H54 (cell line): ENCODE measurements around the gene ADAMTS8.
A peak's percentile ranks its signal among the peaks of the same experiment; 100 is the strongest.

Experiments
- DNase-seq: peaks from one replicate; pipeline ENCODE4 v3.0.0; 2011; ENCODE audit warnings: low spot score, mixed read lengths; ENCODE audit not compliant: insufficient read length
- FAIRE-seq: peaks from 3 replicates; lab custom pipeline; 2011; peaks lifted over from hg19 to GRCh38; lab: Jason Lieb, UNC
- POLR2A ChIP-seq: IDR thresholded peaks from 2 replicates; pipeline ENCODE4 v1.6.1; 2011; ENCODE audit warnings: low read depth, mild to moderate bottlenecking, low read length

Gene ADAMTS8

GRCh38 chr11:130394615-130395014 lies 33.8 kb downstream of the ADAMTS8 start:
- FAIRE-seq, result no peak
- DNase-seq, result no peak
- no peak for TF ChIP-seq POLR2A

GRCh38 chr11:130391711-130392110 lies 36.7 kb downstream of the ADAMTS8 start:
- FAIRE-seq, result no peak
- no peak for DNase-seq
- no peak for TF ChIP-seq POLR2A

GRCh38 chr11:130390071-130390758 lies 38.2 kb downstream of the ADAMTS8 start:
- FAIRE-seq (no peak), DNase-seq (no peak)

GRCh38 chr11:130389335-130389935 lies 39.0 kb downstream of the ADAMTS8 start:
- no peak for DNase-seq
- FAIRE-seq, result no peak
- no peak for TF ChIP-seq POLR2A

More at GRCh38 chr11:130390071-130390758, 38.2 kb downstream of the ADAMTS8 start:
- no peak for TF ChIP-seq POLR2A

- FAIRE-seq, result no peak
- no peak for TF ChIP-seq POLR2A
- no peak for DNase-seq
These were observed 39.7 kb downstream of the ADAMTS8 start for GRCh38 chr11:130388607-130389205.

- TF ChIP-seq POLR2A, result no peak
- DNase-seq (no peak), FAIRE-seq (no peak)
These were observed 42.4 kb downstream of the ADAMTS8 start for GRCh38 chr11:130386056-130386455.

- DNase-seq, result peak; percentile 23
- no peak for FAIRE-seq
- TF ChIP-seq POLR2A, result no peak
These were observed 44.8 kb downstream of the ADAMTS8 start for GRCh38 chr11:130383344-130384211.

- no peak for DNase-seq
- no peak for FAIRE-seq
- TF ChIP-seq POLR2A, result no peak
These were observed 47.1 kb downstream of the ADAMTS8 start for GRCh38 chr11:130381317-130381716.

GRCh38 chr11:130380778-130381177 lies 47.6 kb downstream of the ADAMTS8 start:
- no peak for TF ChIP-seq POLR2A
- FAIRE-seq, result no peak
- DNase-seq, result no peak

GRCh38 chr11:130379276-130379675 lies 49.1 kb downstream of the ADAMTS8 start:
- TF ChIP-seq POLR2A, result no peak
- FAIRE-seq (no peak), DNase-seq (no peak)

- no peak for FAIRE-seq
- no peak for DNase-seq
These were observed 57.4 kb downstream of the ADAMTS8 start for GRCh38 chr11:130370845-130371590.

GRCh38 chr11:130369713-130370112 lies 58.7 kb downstream of the ADAMTS8 start:
- FAIRE-seq (no peak), DNase-seq (no peak)
- no peak for TF ChIP-seq POLR2A

More at GRCh38 chr11:130370845-130371590, 57.4 kb downstream of the ADAMTS8 start:
- TF ChIP-seq POLR2A, result no peak

GRCh38 chr11:130369141-130369691 lies 59.2 kb downstream of the ADAMTS8 start:
- FAIRE-seq (no peak), DNase-seq (no peak)
- TF ChIP-seq POLR2A, result no peak
